Measurements from ENCODE around the gene PCDHGA1.

DNA sequence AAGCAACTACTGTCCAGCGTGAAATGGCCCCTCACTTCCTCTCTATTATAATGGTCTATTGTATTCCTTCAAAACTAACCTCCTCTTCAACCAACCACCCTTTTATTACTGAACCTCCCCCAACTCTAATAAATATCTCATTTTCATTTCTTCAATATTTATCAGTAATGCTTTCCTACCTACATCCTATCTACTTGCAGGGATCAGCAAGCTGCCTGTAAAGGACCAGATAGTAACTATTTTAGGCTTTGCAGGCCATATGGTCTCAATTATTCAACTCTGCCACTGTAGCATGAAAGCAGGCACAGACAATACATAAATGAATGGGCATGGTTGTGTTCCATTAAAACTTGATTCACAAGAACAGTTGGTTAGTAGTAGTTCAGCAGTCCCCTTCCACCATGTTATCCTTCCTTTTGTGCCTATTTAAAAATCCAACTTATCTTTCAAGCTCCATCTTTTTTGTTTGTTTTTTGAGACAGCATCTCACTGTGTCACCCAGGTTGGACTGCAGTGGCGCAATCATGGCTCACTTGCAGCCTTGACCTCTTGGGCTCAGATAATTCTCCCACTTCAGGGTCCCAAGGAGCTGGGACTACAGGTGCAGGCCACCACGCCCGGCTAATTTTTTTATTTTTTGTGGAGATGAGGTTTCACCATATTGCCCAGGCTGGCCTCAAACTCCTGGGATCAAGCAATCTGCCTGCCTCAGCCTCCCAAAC, 204.3 kb downstream of the PCDHGA1 start:
- TF ChIP-seq CTCF (IDR thresholded peaks at IDR 0.05 in 8 of 11, conservative IDR thresholded peaks at IDR 0.05 in 3 of 11) (no peak), POLR2A (IDR thresholded peaks at IDR 0.05) (no peak), POLR2AphosphoS5 (IDR thresholded peaks at IDR 0.05) (no peak)

Measured in spleen (tissue), 7 donors.